HG03060 (cell line): ENCODE measurements around the gene GRID1.

ENCODE experiments used
- ATAC-seq: cut with Tn5 transposase; IDR thresholded peaks from one replicate; pipeline ENCODE4 v1.9.1; 2021; ENCODE audit warnings: low read depth, moderate number of reproducible peaks; ENCODE audit not compliant: unreplicated experiment

The GRID1 gene

DNA sequence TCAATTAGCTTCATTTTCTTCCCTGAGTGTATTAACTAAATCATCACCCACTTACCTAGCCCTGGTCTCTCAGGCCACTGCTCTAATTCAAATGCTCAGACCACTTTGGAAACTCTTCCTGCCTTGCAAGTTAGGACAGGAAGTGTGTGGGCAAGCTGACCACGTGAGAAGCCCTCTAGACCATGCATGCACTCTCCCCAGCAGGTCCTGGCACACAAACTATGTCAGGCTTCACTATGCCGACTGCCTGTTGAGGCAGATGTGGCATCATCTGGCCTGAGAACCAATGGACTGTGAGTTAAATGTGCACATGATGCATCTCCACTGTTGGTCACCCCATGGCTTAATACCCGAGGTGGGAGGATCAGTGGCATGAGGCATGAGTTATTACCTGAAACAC is 439.6 kb downstream of the GRID1 start:
- peak; percentile 54 for ATAC-seq

DNA sequence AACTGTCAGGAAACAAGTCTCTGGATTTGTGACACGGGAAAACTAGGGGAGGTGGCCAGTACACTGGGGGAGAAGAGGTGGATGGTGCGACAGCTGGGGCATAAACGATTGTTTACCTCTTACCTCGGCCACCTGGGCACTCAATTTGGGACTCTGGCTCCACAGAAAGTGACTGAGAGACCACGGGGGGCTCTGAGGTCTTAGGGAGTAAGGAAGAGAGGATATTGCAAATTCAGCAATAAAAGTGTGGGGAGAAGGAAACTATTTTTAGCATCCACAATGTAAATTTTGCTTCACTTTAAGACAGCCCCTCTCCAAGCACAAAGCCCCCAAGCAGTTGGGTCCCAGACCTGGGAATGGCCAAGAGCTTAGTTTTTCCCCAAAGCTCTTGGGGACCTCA is 440.5 kb downstream of the GRID1 start:
- ATAC-seq, result no peak

GRCh38 chr10:85925201-85925750 is 441.3 kb downstream of the GRID1 start:
- no peak for ATAC-seq

- no peak for ATAC-seq
Measured at GRCh38 chr10:85924382-85925102, 442.1 kb downstream of the GRID1 start.

DNA sequence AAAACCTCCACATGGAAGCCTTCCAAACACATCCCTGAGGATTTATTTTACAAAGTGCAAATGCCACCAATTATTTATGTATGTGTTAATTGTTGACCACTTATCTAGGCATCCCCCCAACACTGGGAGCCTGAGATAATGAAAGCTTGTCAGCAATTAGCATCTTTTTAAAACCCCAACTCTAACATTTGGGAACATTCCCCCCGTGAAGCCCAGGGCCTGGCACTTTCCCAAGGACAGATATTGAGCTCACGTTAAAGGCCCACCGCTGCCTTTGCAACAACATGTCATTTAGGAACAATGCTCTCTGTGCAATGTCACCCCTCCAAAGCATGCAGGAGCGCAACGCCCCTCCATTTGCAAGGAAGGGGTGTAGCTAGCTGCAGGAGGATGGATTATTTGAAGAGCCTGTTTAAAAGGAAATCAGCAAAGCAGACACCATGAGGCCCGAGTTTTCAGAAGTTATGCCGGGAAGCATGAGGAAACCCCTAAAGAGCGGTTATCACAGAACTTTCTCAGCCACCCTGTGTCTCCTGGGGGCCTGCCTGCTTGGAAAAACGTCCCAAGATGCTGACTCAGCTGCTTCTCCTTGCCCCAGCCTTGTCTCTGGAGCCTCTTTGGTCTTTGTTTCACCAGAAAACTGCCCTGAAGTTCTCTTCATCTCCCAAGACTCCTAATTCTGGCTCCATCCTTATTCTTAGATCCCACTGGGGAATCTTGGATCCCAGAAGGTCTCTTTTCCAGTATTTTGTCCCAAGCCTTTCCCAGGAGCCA is 444.1 kb downstream of the GRID1 start:
- ATAC-seq, result no peak

DNA sequence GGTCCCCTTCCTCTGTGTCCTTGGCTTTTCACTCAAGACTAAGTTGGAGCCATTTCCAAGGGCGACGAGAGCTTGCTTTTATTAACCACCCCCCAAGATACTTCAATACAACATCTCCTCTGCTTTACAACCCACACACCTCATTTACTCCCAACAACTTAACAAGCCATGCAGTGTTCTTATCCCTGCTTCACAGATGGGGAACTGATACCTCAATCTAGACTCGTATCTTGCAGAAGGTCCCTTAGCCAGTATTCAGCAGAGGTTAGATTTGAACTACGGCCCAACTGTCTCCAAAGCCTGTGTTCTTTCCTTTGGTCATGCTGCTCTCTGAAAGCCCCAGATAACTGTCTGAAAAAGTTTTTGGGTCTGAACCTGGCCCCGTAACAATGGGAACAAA is 444.8 kb downstream of the GRID1 start:
- no peak for ATAC-seq

- no peak for ATAC-seq
Measured at GRCh38 chr10:85920311-85920710, 446.3 kb downstream of the GRID1 start.

- ATAC-seq, result no peak
Measured at GRCh38 chr10:85919491-85920021, 447.0 kb downstream of the GRID1 start.

GRCh38 chr10:85918371-85918770 is 448.2 kb downstream of the GRID1 start:
- no peak for ATAC-seq

DNA sequence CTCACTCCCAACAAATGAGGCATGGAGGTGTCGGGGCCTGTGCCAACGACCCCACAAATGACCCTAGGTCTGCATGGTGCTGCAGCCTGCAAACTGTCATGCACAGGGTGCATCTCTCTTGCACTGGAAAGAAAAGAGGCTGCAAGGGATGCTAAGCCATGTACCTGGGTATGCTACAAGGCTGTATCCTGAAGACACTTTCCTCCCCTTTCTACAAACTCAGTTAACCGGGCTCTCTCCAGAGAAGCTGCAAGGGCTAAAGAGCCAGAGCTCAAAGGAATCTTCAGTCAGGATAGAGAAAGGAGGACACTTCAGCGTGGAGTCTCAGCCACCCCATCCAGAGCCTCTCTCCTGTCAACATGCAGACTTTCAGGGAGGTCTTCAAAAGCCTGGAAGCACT is 449.0 kb downstream of the GRID1 start:
- ATAC-seq, result no peak

DNA sequence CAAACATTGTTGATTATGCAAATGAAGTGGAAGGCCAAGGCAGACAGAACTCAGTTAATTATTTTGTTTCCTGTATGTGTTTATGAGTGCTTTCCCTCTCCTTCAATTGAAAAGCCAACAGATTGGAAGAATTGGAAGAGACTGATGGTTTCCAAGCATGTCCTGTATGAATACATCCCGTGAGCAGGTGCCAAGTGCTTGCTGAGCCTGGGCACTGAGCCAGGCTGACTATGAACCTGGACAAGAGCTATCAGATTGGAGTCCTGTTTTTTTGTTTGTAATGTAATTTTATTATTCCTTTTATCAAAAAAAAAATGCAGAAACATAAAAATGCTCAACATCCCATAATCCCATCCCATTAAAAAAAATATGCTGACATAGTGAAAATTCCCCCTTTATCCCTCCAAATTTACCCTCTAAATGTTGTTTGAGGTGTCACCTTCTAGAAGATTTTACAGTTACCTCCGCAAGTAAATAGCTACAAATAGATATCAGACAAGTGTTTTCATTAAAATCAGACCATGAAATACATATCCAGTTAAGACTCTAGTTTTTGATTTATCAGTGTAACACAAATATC is 449.5 kb downstream of the GRID1 start:
- no peak for ATAC-seq

DNA sequence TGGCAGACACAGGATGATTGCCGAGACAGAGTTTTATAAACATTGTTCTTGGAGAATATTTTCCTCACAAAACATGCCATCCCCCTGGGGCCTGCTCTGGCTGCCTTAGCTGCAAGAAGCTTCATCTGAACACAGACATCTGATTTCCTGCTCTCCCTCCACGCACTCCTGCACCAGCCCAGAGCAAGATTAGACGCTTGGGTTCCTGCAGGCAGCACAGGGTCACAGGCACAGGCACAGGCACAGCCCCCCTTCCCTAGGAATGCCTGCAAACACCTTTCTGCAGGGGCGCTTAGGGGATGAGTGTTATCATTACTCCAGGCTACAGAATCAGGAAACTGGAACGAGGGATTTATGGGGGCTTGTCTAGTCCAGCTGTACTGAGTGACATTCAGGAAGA is 450.3 kb downstream of the GRID1 start:
- no peak for ATAC-seq

DNA sequence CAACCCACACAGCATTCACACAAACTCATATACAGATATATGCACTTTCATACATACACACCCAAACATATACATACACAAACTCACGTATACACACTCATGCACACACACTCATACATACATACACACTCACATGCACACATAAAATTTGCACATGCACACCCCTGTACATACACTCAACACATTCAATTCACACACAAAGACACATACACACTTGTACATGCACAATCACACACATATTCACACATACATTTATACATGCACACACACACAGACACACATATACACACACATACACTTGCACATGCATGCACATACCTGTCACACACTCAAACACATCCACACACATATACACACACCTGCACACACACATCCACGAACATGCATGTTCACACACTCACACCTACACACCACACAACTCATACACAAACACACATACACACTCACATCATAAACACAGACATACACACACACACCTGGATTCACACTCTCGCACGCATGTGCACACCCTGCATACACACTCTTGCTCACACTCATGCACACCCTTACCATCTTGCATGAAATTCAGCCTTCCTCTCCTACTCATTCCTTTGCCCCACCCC is 451.2 kb downstream of the GRID1 start:
- no peak for ATAC-seq

- no peak for ATAC-seq
Measured at GRCh38 chr10:85914720-85915119, 451.9 kb downstream of the GRID1 start.

DNA sequence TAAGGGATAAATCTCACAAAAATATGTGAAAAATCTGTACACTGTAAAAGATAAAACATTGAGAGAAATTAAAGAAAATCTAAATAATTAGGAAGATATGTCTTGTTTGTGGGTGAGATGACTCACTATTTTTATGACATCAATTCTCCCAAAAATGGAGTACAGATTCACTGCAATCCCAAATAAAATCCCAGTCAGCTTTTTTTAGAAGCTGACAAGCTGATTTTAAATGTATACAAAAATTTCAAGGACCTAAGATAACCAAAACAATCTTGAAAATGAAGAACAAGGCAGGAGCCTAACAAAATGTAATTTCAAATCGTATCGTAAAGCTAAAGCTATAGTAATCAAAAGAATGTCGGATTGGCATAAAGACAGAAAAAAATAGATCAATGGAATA is 458.1 kb downstream of the GRID1 start:
- no peak for ATAC-seq

GRCh38 chr10:85902051-85902450 is 464.5 kb downstream of the GRID1 start:
- ATAC-seq, result no peak

- no peak for ATAC-seq
Measured at GRCh38 chr10:85901599-85901998, 465.0 kb downstream of the GRID1 start.

DNA sequence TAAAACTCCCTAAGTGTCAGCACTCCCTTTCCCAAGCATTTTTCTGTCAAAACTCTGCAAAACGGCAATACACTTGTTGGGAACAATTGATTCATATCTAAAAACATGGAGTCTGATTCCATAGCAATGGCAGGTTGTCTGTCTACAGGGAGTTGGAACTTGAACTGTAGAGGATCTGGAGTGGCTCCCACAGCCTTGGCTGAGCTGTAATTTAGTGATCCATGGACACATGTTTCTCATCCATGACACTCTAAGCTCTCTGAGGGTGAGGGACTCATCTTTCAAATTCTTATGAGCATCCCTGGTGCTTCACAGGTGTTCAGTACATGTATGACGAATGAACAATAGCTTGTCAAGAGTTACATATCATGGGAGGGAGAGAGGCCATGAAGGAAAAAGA is 466.1 kb downstream of the GRID1 start:
- no peak for ATAC-seq

DNA sequence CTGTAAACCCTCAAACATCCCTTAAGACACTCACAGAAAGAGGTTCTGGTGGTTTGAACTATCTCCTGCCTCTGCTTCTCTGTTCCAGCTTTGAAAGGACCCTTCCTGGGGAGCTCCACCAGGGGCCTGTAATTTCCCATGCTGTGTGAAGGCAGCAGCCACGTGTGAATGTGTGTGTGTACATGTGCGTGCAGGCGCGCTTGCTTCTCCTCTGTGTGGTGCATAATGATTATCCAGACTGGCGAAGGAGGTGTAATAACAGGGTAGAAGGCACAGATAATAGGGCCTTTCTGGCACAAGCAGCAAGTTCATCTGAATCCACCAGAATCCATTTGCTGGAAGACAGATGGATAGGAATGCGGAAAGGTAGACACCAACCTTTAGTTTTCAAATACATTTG is 466.5 kb downstream of the GRID1 start:
- no peak for ATAC-seq

DNA sequence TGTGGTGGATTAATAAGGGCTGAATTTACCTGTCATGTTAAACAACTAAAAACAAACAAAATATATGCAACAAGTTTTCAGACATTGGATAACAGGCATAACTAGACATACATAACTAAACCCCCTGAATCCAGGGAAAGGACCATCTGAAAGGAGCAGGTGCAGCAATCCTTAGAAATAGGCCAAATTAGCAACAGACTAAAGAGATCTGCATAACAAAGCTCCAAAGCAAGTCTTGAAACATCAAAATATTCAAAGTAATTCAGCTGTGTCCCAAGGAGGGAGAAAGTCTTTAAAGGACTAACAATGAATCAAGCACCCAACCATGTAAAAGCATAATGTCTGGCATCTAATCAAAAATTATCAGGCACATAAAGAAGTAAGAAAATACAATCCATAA is 475.1 kb downstream of the GRID1 start:
- ATAC-seq, result no peak

GRCh38 chr10:85888559-85888958 is 478.0 kb downstream of the GRID1 start:
- no peak for ATAC-seq
